GM18861 (cell line): ENCODE results near the gene TMEM259.
"Not testable (repeated sequence)": the region's sequence is repeated elsewhere in the genome, so short reads cannot be mapped to it uniquely, and the experiment has no call there.

ENCODE experiments used
- ATAC-seq: cut with Tn5 transposase; IDR thresholded peaks from one replicate; pipeline ENCODE4 v1.9.1; 2021; ENCODE audit not compliant: unreplicated experiment

Gene TMEM259

DNA sequence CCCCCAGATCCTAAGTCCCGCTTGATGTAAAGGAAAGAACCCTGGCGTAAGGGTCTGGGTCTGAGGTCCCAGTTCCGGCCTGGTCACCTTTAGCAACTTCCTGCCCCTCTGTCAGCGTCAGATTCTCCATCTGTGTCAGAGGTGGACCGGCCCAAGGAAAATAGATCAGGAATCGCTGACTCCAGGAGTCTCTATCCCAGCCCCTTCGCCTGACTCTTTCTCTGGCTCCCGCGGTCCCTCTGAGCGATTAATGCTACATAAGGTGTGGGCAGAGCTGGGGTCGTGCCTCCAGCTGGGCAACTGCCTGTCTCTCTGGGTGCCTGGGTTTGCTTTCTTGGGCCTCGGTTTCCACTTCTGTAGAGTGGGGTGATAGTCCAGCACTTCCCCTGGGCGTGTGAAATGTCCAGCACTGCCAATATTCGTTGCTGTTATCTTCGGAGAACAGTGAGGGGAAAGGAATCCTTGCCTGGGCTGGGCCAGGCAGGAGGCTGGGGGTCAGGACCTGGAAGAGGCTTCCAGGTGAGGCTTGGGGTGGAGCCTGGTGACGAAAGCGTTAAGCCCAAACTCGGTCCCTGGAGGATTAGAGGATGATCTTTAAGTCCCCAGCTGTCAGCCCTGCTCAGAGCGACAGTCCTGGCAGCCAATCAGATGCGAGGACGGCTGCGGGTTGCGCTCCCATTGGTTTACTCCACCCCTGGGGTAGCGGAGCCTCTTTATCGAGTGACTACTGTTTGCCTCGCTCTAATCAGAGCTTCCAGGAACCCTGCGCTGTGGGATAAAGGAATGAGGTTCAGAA, 19.8 kb upstream of the TMEM259 start:
- ATAC-seq: peak; percentile 36

GRCh38 chr19:1039646-1040475, 18.9 kb upstream of the TMEM259 start, which contains the start of gene ABCA7:
TSS of gene ABCA7 (plus strand) at chr19:1040107. CDS start at chr19:1041362, 1,255 bp downstream.
- ATAC-seq: peak; percentile 69

DNA sequence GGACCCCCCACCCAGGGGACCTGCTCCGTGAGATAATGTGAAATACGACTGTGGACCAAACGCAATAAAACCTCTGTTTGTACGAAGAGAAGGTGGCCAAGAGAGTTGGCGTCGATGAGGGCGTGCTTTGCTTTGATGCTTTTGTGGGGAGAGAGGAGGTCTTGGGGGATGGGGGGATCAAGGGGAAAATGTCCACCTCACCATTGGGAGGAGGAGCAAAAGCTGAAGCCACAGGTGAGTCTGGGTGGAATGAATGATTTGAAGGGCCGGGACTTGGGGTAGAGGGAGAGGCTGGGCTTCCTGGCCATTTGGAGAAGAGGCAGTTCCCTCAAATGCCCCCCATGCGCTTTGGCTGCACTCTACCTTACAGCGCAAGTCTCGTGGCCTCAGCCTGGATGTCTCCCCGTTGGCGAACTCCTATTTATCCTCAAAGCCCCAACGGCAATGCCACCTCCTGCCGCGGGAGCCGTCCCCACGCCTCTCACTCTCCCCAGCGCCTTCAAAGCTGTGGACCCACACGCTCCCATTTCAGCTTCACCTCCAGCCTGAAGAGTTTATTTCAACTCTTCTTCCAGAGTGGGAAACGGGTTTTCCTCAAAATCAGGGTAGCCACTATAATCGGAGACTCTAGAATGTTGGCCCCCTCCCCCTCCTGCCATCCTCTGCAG, 18.2 kb upstream of the TMEM259 start:
- no peak for ATAC-seq

DNA sequence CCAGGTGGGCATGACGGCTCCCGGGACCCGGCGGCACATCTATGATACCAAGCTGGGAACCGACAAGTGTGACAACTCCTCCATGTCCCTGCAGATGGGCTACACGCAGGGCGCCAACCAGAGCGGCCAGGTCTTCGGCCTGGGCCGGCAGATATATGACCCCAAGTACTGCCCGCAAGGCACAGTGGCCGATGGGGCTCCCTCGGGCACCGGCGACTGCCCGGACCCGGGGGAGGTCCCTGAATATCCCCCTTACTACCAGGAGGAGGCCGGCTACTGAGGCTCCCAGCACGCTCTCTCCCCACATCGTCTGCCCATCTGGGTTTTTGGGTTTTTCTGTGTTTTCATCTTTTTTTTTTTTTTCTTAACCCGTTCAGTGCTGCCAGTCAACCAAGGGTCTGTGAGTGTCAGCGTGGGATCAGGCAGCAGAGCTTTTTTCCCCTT, 16.7 kb upstream of the TMEM259 start:
- peak; percentile 8 for ATAC-seq

DNA sequence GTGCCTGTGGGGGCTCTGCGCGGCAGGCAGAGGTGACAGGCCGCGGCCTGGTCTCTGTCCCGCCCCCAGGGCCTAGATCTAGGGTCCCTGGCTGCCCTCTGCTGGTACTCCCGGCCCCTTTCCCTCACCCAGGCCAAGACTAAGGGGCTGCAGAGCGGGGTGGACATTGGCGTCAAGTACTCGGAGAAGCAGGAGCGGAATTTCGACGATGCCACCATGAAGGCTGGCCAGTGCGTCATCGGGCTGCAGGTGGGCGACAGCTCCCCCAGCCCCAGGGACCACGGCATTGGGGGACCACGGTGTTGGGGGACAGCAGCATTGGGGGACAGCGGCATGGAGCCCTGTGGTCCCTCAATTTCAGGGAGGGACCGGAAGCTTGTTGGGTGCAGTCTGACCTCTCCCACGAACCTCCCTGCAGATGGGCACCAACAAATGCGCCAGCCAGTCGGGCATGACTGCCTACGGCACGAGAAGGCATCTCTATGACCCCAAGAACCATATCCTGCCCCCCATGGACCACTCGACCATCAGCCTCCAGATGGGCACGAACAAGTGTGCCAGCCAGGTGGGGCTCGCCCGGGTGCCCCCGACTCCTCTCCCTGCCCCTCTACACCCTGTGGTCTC, 15.2 kb upstream of the TMEM259 start:
- no peak for ATAC-seq

DNA sequence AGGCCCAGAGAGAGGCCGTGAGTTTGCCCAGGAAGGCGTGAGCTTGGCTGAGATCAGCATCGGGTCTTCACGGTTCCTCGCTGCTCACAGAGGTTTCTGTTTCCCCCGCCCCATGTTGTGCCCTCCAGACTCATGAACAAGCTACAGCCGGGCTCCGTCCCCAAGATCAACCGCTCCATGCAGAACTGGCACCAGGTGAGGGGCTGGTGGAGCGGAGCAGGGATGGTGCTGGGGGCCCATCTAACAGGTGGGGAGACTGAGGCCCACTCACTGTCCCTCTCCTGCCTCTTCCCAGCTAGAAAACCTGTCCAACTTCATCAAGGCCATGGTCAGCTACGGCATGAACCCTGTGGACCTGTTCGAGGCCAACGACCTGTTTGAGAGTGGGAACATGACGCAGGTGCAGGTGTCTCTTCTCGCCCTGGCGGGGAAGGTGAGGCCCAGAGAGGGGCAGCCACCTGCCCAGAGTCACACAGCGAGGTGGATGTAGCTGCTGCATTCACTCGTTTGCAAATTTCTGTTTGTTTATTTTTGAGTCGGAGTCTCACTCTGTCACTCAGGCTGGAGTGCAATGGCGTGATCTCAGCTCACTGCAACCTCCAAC, 11.4 kb upstream of the TMEM259 start:
- ATAC-seq: no peak

- ATAC-seq: no peak
Observed at GRCh38 chr19:1028062-1028926, 7.4 kb upstream of the TMEM259 start.

GRCh38 chr19:1027650-1028061, 6.7 kb upstream of the TMEM259 start:
- no peak for ATAC-seq

DNA sequence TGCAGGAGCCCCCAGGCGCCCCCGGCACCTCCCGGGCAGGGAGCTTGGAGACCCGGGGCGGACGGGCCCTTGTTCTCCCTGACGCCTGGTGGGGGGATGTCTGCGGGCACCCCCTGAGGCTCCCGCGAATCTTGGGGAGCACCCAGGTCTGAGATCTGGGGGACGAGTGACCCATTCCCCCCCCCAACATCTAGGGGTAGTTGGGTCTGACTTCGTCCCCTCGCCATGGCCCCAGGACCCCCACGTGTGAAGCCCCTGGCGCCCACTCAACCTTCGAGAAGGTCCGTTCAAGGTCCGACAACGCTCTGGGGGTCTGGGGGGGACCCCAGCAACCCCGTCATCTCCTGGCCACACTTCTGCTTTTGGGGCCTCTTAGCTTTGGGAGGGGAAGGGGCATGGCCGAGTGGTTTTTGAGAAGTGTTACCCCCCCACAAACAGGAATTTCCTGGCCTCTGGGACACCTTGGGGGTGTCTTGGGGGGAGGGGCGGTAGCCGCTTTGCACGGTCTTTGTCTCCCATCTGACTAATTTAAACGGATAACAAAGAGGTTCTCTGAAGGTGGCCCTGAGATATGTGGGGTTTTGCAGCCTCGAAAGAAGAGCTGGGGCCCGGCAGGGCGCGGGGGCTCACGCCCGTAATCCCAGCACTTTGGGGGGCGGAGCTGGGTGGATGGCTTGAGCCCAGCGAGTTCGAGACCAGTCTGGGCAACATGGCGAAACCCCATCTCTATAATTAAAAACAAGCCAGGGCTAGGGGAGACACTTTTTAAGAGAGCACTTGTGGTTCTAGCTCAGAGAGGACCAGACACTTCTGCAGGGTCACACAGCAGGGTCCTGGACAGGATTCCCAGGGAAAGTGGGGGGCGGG, 6.1 kb upstream of the TMEM259 start:
- ATAC-seq: no peak

DNA sequence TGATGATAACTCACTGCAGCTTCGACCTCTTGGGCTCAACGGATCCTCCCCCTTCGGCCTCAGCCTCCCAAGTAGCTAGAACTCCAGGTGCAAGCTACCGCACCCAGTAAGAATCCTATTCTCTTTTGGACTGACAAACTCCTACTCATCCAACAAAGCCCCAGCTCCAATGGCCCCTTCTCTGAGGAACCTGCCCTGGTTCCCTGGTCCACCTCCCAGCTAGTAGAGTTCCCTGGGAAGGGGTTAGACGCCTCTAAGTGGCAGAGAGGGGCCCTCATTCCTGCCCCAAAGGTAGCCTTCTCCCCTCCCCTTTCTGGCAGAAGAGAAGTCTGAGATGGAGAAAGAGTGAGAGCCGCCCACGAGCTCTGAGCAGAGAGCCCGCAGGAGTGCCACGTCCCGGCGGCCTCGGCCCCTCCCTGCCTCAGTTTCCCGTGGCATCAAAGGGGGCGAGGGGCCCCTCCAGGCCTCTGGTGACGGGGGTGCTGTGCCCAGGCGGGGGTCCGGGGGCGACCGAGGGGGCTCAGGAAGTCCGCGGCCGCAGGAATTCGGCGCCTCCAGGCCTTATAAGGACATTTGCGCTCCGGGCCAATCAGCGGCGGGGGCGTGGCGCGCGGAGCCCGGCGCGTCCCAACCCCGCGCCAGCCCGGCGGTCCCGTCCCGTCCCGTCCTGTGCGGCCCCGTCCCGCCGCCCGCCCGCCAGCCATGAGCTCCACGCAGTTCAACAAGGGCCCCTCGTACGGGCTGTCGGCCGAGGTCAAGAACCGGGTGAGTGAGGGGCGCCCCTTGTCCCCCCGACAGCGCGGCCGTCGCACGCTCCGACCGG, 5.2 kb upstream of the TMEM259 start, which contains the start of gene CNN2:
Gene CNN2, plus strand, starts transcription at position 649 of the 823 bp plus-strand sequence. Its CDS starts 54 bp downstream, at position 703.
- ATAC-seq: peak; percentile 29

GRCh38 chr19:1025080-1025479, 4.2 kb upstream of the TMEM259 start:
- not testable (repeated sequence) for ATAC-seq

DNA sequence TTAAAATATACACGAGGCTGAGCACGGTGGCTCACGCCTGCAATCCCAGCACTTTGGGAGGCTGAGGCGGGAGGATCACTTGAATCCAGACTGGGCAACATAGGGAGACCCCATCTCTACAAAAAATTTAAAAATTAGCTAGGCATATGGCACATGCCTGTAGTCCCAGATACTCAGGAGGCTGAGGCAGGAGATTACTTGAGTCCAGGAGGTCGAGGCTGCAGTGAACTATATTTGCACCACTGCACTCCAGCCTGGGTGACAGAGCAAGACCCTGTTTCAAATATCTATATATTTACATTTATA, 2.9 kb upstream of the TMEM259 start:
- ATAC-seq: not testable (repeated sequence)

DNA sequence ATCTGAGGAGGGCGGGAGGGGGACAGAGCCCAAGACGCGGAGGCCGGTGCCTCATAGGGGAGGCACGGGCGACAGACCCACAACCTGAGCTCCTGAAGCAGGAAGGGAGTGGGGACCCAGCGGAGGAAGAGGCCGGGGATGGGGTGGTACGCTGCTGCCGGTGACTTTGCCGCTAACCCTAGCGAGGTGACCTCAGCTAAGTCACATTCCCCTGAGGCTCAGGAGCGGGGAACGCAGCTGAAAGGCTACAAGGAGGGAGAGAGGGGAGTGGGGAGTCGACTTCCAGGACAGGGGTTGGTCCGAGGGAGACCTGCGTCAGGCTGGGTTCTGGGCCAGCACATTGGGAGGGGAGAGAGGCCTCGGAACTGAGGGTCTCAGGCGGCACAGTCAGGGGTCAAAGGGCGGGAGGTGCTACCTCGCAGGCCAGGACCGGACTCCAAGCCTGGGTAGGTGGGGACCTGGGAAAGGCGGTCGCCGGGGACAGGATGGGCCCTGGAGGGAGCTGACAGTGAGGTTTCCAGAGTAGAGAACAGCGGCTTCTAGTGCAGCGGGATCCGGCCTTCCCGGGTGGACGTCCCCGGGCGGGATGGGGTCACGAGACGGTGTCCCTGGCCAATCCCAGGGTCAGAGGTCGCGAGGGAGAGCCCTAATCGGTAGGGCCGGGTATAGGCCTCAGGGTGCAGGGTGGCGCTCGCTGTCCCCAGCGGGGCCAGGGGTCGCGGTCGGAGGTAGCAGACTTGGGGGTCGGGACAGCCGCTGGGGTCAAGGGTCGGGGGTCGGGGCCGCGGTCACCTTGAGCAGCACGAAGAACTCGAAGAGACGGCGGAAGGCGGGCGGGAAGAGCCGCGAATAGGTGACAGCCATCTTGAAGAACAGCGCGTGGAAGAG, 699 bp downstream of the TMEM259 start:
- ATAC-seq: no peak

- no peak for ATAC-seq
Observed at GRCh38 chr19:1019616-1019961, 1.3 kb downstream of the TMEM259 start.

GRCh38 chr19:1018932-1019615, 1.8 kb downstream of the TMEM259 start:
- ATAC-seq: no peak

DNA sequence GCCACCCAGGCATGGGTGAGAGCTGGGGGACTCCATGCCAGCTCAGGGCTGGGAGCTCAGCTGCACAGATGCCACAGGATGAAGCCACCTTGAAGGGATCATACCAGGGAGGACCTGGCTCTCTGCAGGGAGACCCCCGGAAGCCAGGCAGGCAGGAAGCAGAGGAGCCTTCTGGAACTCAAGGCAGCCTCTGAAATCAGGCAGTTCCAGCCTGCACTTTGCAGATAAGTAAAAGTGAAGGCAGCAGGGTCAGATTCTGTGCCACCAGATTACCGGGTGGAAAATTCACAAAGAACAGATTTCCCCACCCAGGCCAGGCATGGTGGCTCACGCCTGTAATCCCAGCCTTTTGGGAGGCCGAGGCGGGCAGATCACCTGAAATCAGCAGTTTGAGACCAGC, 2.5 kb downstream of the TMEM259 start:
- no peak for ATAC-seq
